Hepatocyte (in vitro differentiated cells): ENCODE data around the gene NUCKS1.

ENCODE experiments used
- EZH2 ChIP-seq: fragments of 200-600 bp; sonication (generic); IDR thresholded peaks from 2 replicates; pipeline ENCODE4 v1.6.1; 2016; ENCODE audit warnings: antibody characterized with exemption, mild to moderate bottlenecking, borderline replicate concordance
- EZH2phosphoT487 ChIP-seq: fragments of 200-600 bp; sonication (generic); IDR thresholded peaks from one replicate; pipeline ENCODE4 v1.6.1; 2018; ENCODE audit warnings: antibody characterized with exemption, mild to moderate bottlenecking, low read depth, moderate library complexity; ENCODE audit not compliant: unreplicated experiment, severe bottlenecking
- TF ChIP-seq, protein P1 (sequence below): fragments of 200-600 bp; sonication (generic); IDR thresholded peaks from 2 replicates; pipeline ENCODE4 v1.5.1; 2016; ENCODE audit warnings: antibody characterized with exemption, mild to moderate bottlenecking; ENCODE audit not compliant: poor library complexity

- TF ChIP-seq, protein P1, sequence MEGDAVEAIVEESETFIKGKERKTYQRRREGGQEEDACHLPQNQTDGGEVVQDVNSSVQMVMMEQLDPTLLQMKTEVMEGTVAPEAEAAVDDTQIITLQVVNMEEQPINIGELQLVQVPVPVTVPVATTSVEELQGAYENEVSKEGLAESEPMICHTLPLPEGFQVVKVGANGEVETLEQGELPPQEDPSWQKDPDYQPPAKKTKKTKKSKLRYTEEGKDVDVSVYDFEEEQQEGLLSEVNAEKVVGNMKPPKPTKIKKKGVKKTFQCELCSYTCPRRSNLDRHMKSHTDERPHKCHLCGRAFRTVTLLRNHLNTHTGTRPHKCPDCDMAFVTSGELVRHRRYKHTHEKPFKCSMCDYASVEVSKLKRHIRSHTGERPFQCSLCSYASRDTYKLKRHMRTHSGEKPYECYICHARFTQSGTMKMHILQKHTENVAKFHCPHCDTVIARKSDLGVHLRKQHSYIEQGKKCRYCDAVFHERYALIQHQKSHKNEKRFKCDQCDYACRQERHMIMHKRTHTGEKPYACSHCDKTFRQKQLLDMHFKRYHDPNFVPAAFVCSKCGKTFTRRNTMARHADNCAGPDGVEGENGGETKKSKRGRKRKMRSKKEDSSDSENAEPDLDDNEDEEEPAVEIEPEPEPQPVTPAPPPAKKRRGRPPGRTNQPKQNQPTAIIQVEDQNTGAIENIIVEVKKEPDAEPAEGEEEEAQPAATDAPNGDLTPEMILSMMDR: no peak
- TF ChIP-seq EZH2phosphoT487: no peak
- TF ChIP-seq EZH2: no peak
Observed at GRCh38 chr1:205670611-205671430, 79.2 kb downstream of the NUCKS1 start.
